ENCODE data around the gene B9D1. TPM values are rescaled to one million over a fixed set of nuclear protein-coding genes. Genes with fewer than 3 reads are reported as not detected.

Gene B9D1
- total and polyA plus RNA-seq, 2 experiments from 2014 or later: 35.2 to 63.5 TPM

DNA sequence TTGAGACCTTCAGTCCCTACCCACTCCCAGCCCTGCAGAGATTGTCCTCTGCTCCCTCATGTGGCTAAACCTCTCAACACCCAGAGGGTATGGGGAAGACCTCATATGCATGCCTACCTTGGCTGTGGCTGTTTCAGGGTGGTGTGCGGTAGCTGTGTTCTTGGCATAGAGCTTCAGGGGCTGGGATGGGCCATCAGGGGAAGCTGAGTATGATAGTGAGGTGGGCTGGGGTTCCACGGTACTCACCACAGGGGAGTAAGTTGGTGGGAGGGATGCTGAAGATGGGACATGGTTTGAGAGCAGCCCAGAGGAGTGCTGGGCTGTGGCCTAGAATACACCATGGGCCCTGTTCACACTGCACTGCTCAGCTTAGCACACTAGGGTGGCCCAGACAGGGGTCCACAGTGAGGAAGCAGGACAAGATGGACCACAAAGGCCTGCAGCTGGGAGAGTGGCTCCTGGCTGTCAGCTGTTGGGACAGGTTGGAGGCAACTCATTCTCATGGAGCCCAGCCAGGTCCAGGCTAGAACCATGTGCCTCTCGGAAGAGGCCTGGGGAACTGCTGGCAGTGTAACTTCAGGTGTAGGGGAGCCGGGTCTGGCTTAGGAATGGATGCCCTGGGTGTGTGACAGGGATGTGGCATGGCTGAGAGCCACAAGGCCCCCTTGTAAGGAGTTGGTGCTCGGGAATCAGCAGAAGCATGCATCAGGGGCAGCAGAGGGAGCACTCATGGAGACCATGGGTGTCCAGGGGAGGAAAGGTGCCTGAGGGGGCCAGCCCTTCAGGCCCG, 21.4 kb upstream of the B9D1 start:
- no peak for ATAC-seq
- H3K36me3 ChIP-seq (ENCODE audit: insufficient read depth): peaks cover 10% of the 10 kb centered on the region
- H3K4me1 Mint-ChIP-seq: peaks cover 42% of the 10 kb centered on the region
- H3K27me3 ChIP-seq (ENCODE audit: insufficient read depth): no peaks in the 10 kb centered on the region
- H2AFZ ChIP-seq: no peak overlapping the region
- H3K36me3 Mint-ChIP-seq (ENCODE audit: low read depth): peaks cover 68% of the 10 kb centered on the region
- H3K9me3 Mint-ChIP-seq: no peaks in the 10 kb centered on the region; the same call in 2 of the 3 replicates
- peaks cover 25% of the 10 kb centered on the region for H3K79me2 ChIP-seq (replicated peaks; ENCODE audit: insufficient read depth)
- no peak for DNase-seq (ENCODE audit: low spot score)
- H3K4me3 Mint-ChIP-seq: no peak overlapping the region; the same call in 2 of the 3 replicates
- peak overlapping the region; percentile 89; the same call in 1 of the 2 replicates for H3K27ac Mint-ChIP-seq
- H3K27ac ChIP-seq (ENCODE audit: low read depth): no peak overlapping the region
- no peak overlapping the region for H3K4me2 ChIP-seq
- H3K4me3 ChIP-seq: no peak overlapping the region
- peaks cover 20% of the 10 kb centered on the region for H3K4me1 ChIP-seq (ENCODE audit: insufficient read depth)
- H3F3A ChIP-seq (replicated peaks; ENCODE audit: low read depth): peaks cover 23% of the 10 kb centered on the region
- peaks cover 13% of the 10 kb centered on the region for H4K20me1 ChIP-seq (replicated peaks; ENCODE audit: insufficient read depth)
- TF ChIP-seq ZNF331 (CRISPR knock-in tag; IDR thresholded peaks at IDR 0.05; ENCODE audit: low read depth) (no peak), POLR2AphosphoS5 (IDR thresholded peaks at IDR 0.05; ENCODE audit: low read depth) (no peak), ZNF462 (CRISPR knock-in tag; IDR thresholded peaks at IDR 0.05) (no peak), CREB1 (CRISPR knock-in tag; IDR thresholded peaks at IDR 0.05; ENCODE audit: low read depth) (no peak)
- TF ChIP-seq, protein P1, sequence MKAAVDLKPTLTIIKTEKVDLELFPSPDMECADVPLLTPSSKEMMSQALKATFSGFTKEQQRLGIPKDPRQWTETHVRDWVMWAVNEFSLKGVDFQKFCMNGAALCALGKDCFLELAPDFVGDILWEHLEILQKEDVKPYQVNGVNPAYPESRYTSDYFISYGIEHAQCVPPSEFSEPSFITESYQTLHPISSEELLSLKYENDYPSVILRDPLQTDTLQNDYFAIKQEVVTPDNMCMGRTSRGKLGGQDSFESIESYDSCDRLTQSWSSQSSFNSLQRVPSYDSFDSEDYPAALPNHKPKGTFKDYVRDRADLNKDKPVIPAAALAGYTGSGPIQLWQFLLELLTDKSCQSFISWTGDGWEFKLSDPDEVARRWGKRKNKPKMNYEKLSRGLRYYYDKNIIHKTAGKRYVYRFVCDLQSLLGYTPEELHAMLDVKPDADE (IDR thresholded peaks at IDR 0.05): no peak
- H3K9me2 ChIP-seq (ENCODE audit: insufficient read depth): no peaks in the 10 kb centered on the region
- H3K27me3 Mint-ChIP-seq (ENCODE audit: insufficient read depth, low read depth, poor library complexity): peaks cover 8% of the 10 kb centered on the region
